ENCODE data around the gene LRRK1.

DNA sequence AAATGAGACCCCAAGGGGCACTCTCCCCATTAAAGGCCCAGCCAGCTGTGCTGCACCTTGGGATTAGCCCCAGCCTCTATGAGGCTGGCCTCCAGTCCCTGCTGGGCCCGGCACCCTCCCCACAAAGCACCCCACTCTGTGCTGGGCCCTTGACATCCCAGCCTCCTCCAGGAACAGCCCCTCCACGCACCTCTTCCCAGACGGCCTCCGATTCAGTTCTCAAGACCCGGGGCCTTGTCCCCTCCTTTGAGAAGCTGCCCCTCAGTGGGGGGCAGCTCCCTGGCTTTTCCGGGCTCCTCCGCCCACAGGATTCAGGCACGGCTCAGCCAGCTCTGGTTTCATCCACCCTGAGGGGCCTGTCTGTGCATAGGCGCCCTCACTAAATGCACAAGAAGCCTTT, 144.1 kb downstream of the LRRK1 start:
- TF ChIP-seq, protein P1, sequence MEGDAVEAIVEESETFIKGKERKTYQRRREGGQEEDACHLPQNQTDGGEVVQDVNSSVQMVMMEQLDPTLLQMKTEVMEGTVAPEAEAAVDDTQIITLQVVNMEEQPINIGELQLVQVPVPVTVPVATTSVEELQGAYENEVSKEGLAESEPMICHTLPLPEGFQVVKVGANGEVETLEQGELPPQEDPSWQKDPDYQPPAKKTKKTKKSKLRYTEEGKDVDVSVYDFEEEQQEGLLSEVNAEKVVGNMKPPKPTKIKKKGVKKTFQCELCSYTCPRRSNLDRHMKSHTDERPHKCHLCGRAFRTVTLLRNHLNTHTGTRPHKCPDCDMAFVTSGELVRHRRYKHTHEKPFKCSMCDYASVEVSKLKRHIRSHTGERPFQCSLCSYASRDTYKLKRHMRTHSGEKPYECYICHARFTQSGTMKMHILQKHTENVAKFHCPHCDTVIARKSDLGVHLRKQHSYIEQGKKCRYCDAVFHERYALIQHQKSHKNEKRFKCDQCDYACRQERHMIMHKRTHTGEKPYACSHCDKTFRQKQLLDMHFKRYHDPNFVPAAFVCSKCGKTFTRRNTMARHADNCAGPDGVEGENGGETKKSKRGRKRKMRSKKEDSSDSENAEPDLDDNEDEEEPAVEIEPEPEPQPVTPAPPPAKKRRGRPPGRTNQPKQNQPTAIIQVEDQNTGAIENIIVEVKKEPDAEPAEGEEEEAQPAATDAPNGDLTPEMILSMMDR (IDR thresholded peaks at IDR 0.05), result no peak
- TF ChIP-seq EZH2 (IDR thresholded peaks at IDR 0.05), result no peak
- TF ChIP-seq EZH2phosphoT487 (IDR thresholded peaks at IDR 0.05), result no peak

Data from neural progenitor cell (in vitro differentiated cells).